ENCODE data around the gene CFL1.

- TF ChIP-seq MXI1 (IDR thresholded peaks at IDR 0.05; ENCODE audit: low read depth, low read length) = no peak
- no peak for TF ChIP-seq YY1 (IDR thresholded peaks at IDR 0.05; ENCODE audit: low read depth, low read length)
- TF ChIP-seq POLR2A (IDR thresholded peaks at IDR 0.05; ENCODE audit: low read depth, low read length) = peak; percentile 48; the same call in 1 of the 2 replicates
- TF ChIP-seq CTCF (IDR thresholded peaks at IDR 0.05 in 2 of 3, conservative IDR thresholded peaks at IDR 0.05 in 1 of 3; ENCODE audit: control insufficient read depth in 2 of 3, extremely low read depth in 1 of 3, insufficient read depth in 1 of 3, low read depth in 3 of 3, low read length in 3 of 3) = no peak
- no peak for TF ChIP-seq NFYA (IDR thresholded peaks at IDR 0.05; ENCODE audit: borderline replicate concordance, low read depth, low read length)
- TF ChIP-seq CBFB (IDR thresholded peaks at IDR 0.05; ENCODE audit: low read depth) = no peak
- TF ChIP-seq RELA (IDR thresholded peaks at IDR 0.05; ENCODE audit: borderline replicate concordance, partially characterized antibody) = no peak
- no peak for TF ChIP-seq POLR2AphosphoS5 (IDR thresholded peaks at IDR 0.05; ENCODE audit: low read length)
- TF ChIP-seq NFXL1 (IDR thresholded peaks at IDR 0.05; ENCODE audit: borderline replicate concordance) = no peak
- TF ChIP-seq JUNB (IDR thresholded peaks at IDR 0.05) = no peak
Measured at GRCh38 chr11:65898656-65899355, 40.8 kb upstream of the CFL1 start.

Data from GM12878 (cell line).